HEK293 (cell line): ENCODE measurements around the gene PEX10.

ENCODE experiments used
- PATZ1 ChIP-seq: fragments of 450-650 bp; formaldehyde crosslinking; IDR thresholded peaks from 2 replicates; pipeline ENCODE4 v1.5.1; 2016; ENCODE audit warnings: missing biosample characterization, missing genetic modification characterization
- PBX3 ChIP-seq: sonication (generic); formaldehyde crosslinking; IDR thresholded peaks from 2 replicates; pipeline ENCODE4 v1.8.1; 2022; ENCODE audit warnings: mild to moderate bottlenecking, moderate library complexity, missing genetic modification reagents
- TSHZ1 ChIP-seq: fragments of 450-650 bp; formaldehyde crosslinking; IDR thresholded peaks from 2 replicates; pipeline ENCODE4 v1.5.1; 2016; ENCODE audit warnings: missing biosample characterization, missing genetic modification characterization, borderline replicate concordance
- ZNF10 ChIP-seq: fragments of 450-650 bp; formaldehyde crosslinking; IDR thresholded peaks from 2 replicates; pipeline ENCODE4 v1.5.1; 2017; ENCODE audit warnings: missing biosample characterization, missing genetic modification characterization
- ZNF112 ChIP-seq: fragments of 450-650 bp; formaldehyde crosslinking; IDR thresholded peaks from 2 replicates; pipeline ENCODE4 v1.5.0; 2017; ENCODE audit warnings: missing biosample characterization, missing genetic modification characterization
- ZNF202 ChIP-seq: fragments of 450-650 bp; formaldehyde crosslinking; IDR thresholded peaks from 2 replicates; pipeline ENCODE4 v1.5.1; 2016; ENCODE audit warnings: missing biosample characterization, missing genetic modification characterization, borderline replicate concordance
- ZNF449 ChIP-seq: fragments of 450-650 bp; formaldehyde crosslinking; IDR thresholded peaks from 2 replicates; pipeline ENCODE4 v1.5.1; 2017; ENCODE audit warnings: missing biosample characterization, mild to moderate bottlenecking, missing genetic modification characterization, moderate library complexity
- ZSCAN18 ChIP-seq: fragments of 450-650 bp; formaldehyde crosslinking; IDR thresholded peaks from 2 replicates; pipeline ENCODE4 v1.5.1; 2016; ENCODE audit warnings: missing biosample characterization, missing genetic modification characterization
- TF ChIP-seq, protein P1 (sequence below): fragments of 450-650 bp; formaldehyde crosslinking; IDR thresholded peaks from 2 replicates; pipeline ENCODE4 v1.5.1; 2016; ENCODE audit warnings: missing biosample characterization, missing genetic modification characterization
- TF ChIP-seq, protein P2 (sequence below): fragments of 450-650 bp; IDR thresholded peaks from 2 replicates; pipeline ENCODE4 v1.5.1; 2018; ENCODE audit warnings: missing biosample characterization, missing genetic modification characterization
- TF ChIP-seq, protein P3 (sequence below): fragments of 450-650 bp; formaldehyde crosslinking; IDR thresholded peaks from 2 replicates; pipeline ENCODE4 v1.5.1; 2016; ENCODE audit warnings: missing biosample characterization, missing genetic modification characterization

DNA sequence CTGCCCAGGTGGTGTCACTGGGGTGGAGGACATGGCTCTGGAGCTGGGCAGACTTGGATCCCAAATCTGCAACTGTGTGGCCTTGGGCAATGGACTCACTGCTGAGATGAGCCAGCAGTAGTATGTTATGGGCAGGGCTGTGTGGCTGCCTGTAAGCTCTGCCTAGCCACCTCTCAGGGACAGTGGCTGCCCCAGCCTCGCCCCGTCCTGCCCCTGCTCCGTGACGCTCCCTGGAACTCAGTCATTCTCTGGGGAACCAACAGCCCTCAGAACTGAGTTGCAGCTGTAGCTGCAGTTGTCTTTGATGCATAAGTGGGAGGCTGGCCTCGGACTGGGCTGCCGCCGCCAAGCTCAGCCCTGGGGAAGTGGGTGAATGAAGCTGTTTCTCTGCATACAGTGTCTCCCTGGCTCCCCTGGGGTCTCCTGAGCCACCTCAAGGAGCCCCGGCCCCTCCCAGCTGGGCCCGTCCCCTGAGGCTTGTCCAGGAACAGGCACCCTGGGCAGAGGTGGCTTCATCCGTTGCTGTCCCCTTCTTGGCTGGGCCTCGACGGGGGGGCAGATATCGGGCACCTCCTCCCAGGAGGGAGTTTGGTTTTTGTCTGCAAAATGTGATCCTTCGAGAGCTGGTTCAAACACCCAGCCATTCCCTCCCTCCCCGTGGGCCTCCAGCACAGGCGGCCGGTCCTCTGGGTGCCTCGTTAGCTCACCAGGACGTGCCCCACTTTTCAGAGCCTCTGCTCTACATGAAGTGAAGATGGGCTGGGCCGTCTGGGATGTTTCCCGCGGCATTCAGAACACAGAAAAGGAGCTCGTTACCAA is 37.5 kb upstream of the PEX10 start:
- TF ChIP-seq, protein P1, sequence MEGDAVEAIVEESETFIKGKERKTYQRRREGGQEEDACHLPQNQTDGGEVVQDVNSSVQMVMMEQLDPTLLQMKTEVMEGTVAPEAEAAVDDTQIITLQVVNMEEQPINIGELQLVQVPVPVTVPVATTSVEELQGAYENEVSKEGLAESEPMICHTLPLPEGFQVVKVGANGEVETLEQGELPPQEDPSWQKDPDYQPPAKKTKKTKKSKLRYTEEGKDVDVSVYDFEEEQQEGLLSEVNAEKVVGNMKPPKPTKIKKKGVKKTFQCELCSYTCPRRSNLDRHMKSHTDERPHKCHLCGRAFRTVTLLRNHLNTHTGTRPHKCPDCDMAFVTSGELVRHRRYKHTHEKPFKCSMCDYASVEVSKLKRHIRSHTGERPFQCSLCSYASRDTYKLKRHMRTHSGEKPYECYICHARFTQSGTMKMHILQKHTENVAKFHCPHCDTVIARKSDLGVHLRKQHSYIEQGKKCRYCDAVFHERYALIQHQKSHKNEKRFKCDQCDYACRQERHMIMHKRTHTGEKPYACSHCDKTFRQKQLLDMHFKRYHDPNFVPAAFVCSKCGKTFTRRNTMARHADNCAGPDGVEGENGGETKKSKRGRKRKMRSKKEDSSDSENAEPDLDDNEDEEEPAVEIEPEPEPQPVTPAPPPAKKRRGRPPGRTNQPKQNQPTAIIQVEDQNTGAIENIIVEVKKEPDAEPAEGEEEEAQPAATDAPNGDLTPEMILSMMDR (tag by site-specific recombination): no peak
- TF ChIP-seq PBX3 (CRISPR knock-in tag) (no peak), ZNF202 (tag by site-specific recombination) (no peak), ZNF449 (no peak), TSHZ1 (no peak), ZNF112 (tag by site-specific recombination) (no peak), ZSCAN18 (tag by site-specific recombination) (no peak), PATZ1 (tag by site-specific recombination) (no peak), ZNF10 (tag by site-specific recombination) (no peak)
- TF ChIP-seq, protein P2, sequence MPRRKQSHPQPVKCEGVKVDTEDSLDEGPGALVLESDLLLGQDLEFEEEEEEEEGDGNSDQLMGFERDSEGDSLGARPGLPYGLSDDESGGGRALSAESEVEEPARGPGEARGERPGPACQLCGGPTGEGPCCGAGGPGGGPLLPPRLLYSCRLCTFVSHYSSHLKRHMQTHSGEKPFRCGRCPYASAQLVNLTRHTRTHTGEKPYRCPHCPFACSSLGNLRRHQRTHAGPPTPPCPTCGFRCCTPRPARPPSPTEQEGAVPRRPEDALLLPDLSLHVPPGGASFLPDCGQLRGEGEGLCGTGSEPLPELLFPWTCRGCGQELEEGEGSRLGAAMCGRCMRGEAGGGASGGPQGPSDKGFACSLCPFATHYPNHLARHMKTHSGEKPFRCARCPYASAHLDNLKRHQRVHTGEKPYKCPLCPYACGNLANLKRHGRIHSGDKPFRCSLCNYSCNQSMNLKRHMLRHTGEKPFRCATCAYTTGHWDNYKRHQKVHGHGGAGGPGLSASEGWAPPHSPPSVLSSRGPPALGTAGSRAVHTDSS (tag by site-specific recombination): no peak
- TF ChIP-seq, protein P3, sequence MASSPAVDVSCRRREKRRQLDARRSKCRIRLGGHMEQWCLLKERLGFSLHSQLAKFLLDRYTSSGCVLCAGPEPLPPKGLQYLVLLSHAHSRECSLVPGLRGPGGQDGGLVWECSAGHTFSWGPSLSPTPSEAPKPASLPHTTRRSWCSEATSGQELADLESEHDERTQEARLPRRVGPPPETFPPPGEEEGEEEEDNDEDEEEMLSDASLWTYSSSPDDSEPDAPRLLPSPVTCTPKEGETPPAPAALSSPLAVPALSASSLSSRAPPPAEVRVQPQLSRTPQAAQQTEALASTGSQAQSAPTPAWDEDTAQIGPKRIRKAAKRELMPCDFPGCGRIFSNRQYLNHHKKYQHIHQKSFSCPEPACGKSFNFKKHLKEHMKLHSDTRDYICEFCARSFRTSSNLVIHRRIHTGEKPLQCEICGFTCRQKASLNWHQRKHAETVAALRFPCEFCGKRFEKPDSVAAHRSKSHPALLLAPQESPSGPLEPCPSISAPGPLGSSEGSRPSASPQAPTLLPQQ: no peak
